PC-3 (cell line): ENCODE results near the gene STARD6. TPM values are rescaled to one million over a fixed set of nuclear protein-coding genes. Genes with fewer than 3 reads are reported as not detected.

Experiments used
- ATAC-seq: fragments of 200-7000 bp; cut with Tn5 transposase; 2 replicates; pipeline ENCODE4 v1.9.1; 2020; ENCODE audit warnings: mild to moderate bottlenecking, moderate library complexity
- BruUV-seq: library from RNA; stranded (reverse); fragments of 400-500 nt; replicated peaks from 2 replicates; lab custom pipeline; 2021; lab: Mats Ljungman, UMichigan
- CTCF ChIA-PET: fragments of 300-600 bp; sonication (Branson Sonifier 250); formaldehyde crosslinking; loops from one replicate; lab custom pipeline; 2022; ENCODE audit warnings: antibody characterized with exemption; lab: Charles Lee
- POLR2A ChIA-PET: fragments of 300-600 bp; sonication (Branson Sonifier 250); formaldehyde crosslinking; loops from one replicate; lab custom pipeline; 2022; ENCODE audit warnings: antibody characterized with exemption; ENCODE audit not compliant: unreplicated experiment; lab: Charles Lee
- DNase-seq: peaks from one replicate; pipeline ENCODE4 v3.0.0-alpha.2; 2015
- H2AFZ ChIP-seq: fragments of 300-600 bp; sonication (generic); 2 replicates; pipeline ENCODE4 v1.6.0; 2016; ENCODE audit warnings: antibody characterized with exemption, low read length
- H3F3A ChIP-seq: fragments of 300-600 bp; sonication (generic); one replicate; pipeline ENCODE4 v1.6.0; 2017; ENCODE audit warnings: antibody characterized with exemption, low read length, control low read depth, mild to moderate bottlenecking; ENCODE audit not compliant: unreplicated experiment
- H3K27ac ChIP-seq: fragments of 300-600 bp; sonication (generic); 2 replicates; pipeline ENCODE4 v1.5.1; 2016; ENCODE audit warnings: mild to moderate bottlenecking, low read length
- H3K27me3 ChIP-seq: fragments of 300-600 bp; sonication (generic); 2 replicates; pipeline ENCODE4 v1.6.1; 2016; ENCODE audit warnings: low read length, mixed read lengths
- H3K36me3 ChIP-seq: fragments of 300-600 bp; sonication (generic); 2 replicates; pipeline ENCODE4 v1.6.1; 2016; ENCODE audit warnings: low read depth, mixed run types, low read length, mixed read lengths
- H3K4me1 ChIP-seq: fragments of 300-600 bp; sonication (generic); 2 replicates; pipeline ENCODE4 v1.5.1; 2016; ENCODE audit warnings: low read length; ENCODE audit not compliant: insufficient read depth
- H3K4me2 ChIP-seq: fragments of 300-600 bp; sonication (generic); 2 replicates; pipeline ENCODE4 v1.6.0; 2016; ENCODE audit warnings: low read length
- H3K4me3 ChIP-seq: fragments of 300-600 bp; sonication (generic); 2 replicates; pipeline ENCODE4 v1.5.1; 2016; ENCODE audit warnings: mild to moderate bottlenecking, low read length, mixed read lengths
- H3K79me2 ChIP-seq: fragments of 300-600 bp; sonication (generic); 2 replicates; pipeline ENCODE4 v1.6.1; 2017; ENCODE audit warnings: low read length, mixed read lengths
- H3K9ac ChIP-seq: fragments of 300-600 bp; sonication (generic); 2 replicates; pipeline ENCODE4 v1.6.0; 2016; ENCODE audit warnings: mild to moderate bottlenecking, low read length
- H3K9me2 ChIP-seq: fragments of 300-600 bp; sonication (generic); replicated peaks from 2 replicates; pipeline ENCODE4 v1.6.1; 2016; ENCODE audit warnings: mixed run types, low read length, mixed read lengths
- H3K9me3 ChIP-seq: fragments of 300-600 bp; sonication (generic); 2 replicates; pipeline ENCODE4 v1.6.1; 2016; ENCODE audit warnings: low read length, mixed read lengths
- H4K20me1 ChIP-seq: fragments of 300-600 bp; sonication (generic); 2 replicates; pipeline ENCODE4 v1.6.1; 2016; ENCODE audit warnings: low read length, mixed read lengths
- EZH2 ChIP-seq: fragments of 300-600 bp; sonication (generic); IDR thresholded peaks from one replicate; pipeline ENCODE4 v1.6.1; 2017; ENCODE audit warnings: antibody characterized with exemption, mild to moderate bottlenecking, low read length; ENCODE audit not compliant: unreplicated experiment
- EZH2phosphoT487 ChIP-seq: fragments of 300-600 bp; sonication (generic); IDR thresholded peaks from 2 replicates; pipeline ENCODE4 v1.6.1; 2018; ENCODE audit warnings: mild to moderate bottlenecking, antibody characterized with exemption, low read length, borderline replicate concordance
- intact Hi-C: fragments of 100-400 bp; cut with micrococcal nuclease; formaldehyde crosslinking; loops from 2 replicates; pipeline ENCODE4 v1.9.0; 2023
- total RNA-seq: library from RNA; depleted of rRNA; stranded (reverse); fragments of >200 nt; gene quantifications from 2 replicates; pipeline ENCODE4 v1.2.3, GENCODE V29; 2014; rRNA removed
- TF ChIP-seq, protein P1 (sequence below): fragments of 300-600 bp; sonication (generic); conservative IDR thresholded peaks from 2 replicates; pipeline ENCODE4 v1.5.1; 2017; ENCODE audit warnings: antibody characterized with exemption, low read depth, mild to moderate bottlenecking, low read length

Gene STARD6
- total RNA-seq, 1 experiment from 2014 or later, result not detected

DNA sequence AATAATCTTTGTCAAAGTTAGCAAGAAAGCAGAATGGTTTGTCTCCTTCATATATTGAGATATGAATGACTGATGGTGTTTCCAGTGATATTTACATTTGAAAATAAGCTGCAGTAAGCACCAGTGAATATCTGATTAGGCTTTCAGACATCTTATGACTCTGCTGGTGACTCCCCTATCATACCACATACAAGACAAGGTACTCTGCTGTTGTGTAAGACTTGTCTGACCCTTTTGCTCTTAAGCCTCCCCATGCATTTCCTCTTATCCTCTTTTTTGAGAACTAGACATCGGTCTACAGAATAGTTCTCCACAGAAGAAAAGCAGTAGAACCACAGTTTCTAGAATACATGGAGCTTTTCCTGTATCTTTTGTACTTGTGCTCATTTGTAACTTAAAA, 79.0 kb downstream of the STARD6 start:
- Histone ChIP-seq H3K4me3 (no peak overlapping the region), H3K9me3 (no peaks in the 10 kb centered on the region), H3K9me2 (no peaks in the 10 kb centered on the region), H3K27ac (no peak overlapping the region), H2AFZ (no peak overlapping the region), H3K9ac (no peak overlapping the region), H4K20me1 (no peaks in the 10 kb centered on the region), H3K36me3 (0 out of 2 replicates have a peak, but pooled peaks cover 6% of the 10 kb centered on the region), H3K27me3 (no peaks in the 10 kb centered on the region), H3K4me1 (no peaks in the 10 kb centered on the region), H3K4me2 (no peak overlapping the region), H3F3A (no peaks in the 10 kb centered on the region), H3K79me2 (no peaks in the 10 kb centered on the region)
- TF ChIP-seq EZH2phosphoT487 (no peak), EZH2 (no peak)
- TF ChIP-seq, protein P1, sequence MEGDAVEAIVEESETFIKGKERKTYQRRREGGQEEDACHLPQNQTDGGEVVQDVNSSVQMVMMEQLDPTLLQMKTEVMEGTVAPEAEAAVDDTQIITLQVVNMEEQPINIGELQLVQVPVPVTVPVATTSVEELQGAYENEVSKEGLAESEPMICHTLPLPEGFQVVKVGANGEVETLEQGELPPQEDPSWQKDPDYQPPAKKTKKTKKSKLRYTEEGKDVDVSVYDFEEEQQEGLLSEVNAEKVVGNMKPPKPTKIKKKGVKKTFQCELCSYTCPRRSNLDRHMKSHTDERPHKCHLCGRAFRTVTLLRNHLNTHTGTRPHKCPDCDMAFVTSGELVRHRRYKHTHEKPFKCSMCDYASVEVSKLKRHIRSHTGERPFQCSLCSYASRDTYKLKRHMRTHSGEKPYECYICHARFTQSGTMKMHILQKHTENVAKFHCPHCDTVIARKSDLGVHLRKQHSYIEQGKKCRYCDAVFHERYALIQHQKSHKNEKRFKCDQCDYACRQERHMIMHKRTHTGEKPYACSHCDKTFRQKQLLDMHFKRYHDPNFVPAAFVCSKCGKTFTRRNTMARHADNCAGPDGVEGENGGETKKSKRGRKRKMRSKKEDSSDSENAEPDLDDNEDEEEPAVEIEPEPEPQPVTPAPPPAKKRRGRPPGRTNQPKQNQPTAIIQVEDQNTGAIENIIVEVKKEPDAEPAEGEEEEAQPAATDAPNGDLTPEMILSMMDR, result no peak
- ChIA-PET POLR2A (no interaction called here), CTCF (no interaction called here)
- intact Hi-C loops, result loop anchor here (10.0 kb wide), 1 partner anchor 104 kb away; no protein-coding TSS in a partner anchor
- BruUV-seq, result no TSS peak
- ATAC-seq (no peak), DNase-seq (no peak)

DNA sequence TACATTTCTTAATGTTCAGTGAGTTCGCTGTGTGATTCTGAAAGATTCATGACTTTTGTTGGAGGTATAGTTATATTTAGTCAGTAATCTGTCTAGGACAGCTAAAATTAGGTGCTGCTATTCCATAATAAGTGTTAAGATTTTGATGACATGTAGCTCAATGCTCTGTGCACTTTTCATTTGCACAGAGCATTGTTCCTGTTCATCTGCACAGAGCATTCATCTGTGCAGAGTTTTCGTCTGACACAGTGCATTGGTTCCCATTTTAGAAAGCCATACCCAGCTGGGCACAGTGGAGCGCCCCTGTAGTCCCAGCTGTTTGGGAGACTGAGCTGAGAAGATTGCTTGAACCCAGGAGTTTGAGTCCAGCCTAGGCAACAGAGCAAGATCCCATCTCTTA, 79.8 kb downstream of the STARD6 start:
- Histone ChIP-seq H3K4me1 (no peaks in the 10 kb centered on the region), H3K4me2 (no peak overlapping the region), H3K27ac (no peak overlapping the region), H3K9me2 (no peaks in the 10 kb centered on the region), H3K4me3 (no peak overlapping the region), H2AFZ (no peak overlapping the region), H3K9me3 (no peaks in the 10 kb centered on the region), H3K27me3 (no peaks in the 10 kb centered on the region), H3F3A (no peaks in the 10 kb centered on the region), H3K36me3 (0 out of 2 replicates have a peak, but pooled peaks cover 6% of the 10 kb centered on the region), H3K79me2 (no peaks in the 10 kb centered on the region), H4K20me1 (no peaks in the 10 kb centered on the region), H3K9ac (no peak overlapping the region)
- intact Hi-C loops, result loop anchor here (10.0 kb wide), 1 partner anchor 103 kb away; no protein-coding TSS in a partner anchor
- ATAC-seq, result no peak
- ChIA-PET POLR2A (no interaction called here), CTCF (no interaction called here)
- no peak for DNase-seq
- TF ChIP-seq, protein P1, result no peak
- no peak for TF ChIP-seq EZH2
- TF ChIP-seq EZH2phosphoT487, result no peak
- BruUV-seq, result no TSS peak

Other genes with a start within 250 kb of the STARD6 start
- 31.9 and 37.0 TPM in 2 replicates for gene MBD2, start 133.2 kb downstream of the STARD6 start, total RNA-seq
- 6.3 and 9.9 TPM in 2 replicates for gene POLI, start 88.3 kb downstream of the STARD6 start, total RNA-seq
- 5.1 and 10.5 TPM in 2 replicates for gene C18orf54, start within 50 bp of the STARD6 start, total RNA-seq
- gene DYNAP, start 233.4 kb upstream of the STARD6 start, total RNA-seq, result not detected in 2 replicates